ENCODE results near the gene DPP4. TPM values are rescaled to one million over a fixed set of nuclear protein-coding genes. Genes with fewer than 3 reads are reported as not detected.

Gene DPP4
- polyA plus RNA-seq, 1 donor (not counting 4 experiments of a cell fraction or from before 2014, with no cell fraction given) = 1.1 TPM

GRCh38 chr2:162063899-162064298 lies 10.1 kb downstream of the DPP4 start:
- Histone ChIP-seq H4K20me1 (ENCODE audit: control insufficient read depth, extremely low read depth, insufficient read depth, low read length) (no peaks in the 10 kb centered on the region), H3K9me3 (ENCODE audit: control insufficient read depth, low read depth, low read length) (no peaks in the 10 kb centered on the region), H2AFZ (ENCODE audit: control insufficient read depth, low read length) (no peak overlapping the region), H3K4me2 (ENCODE audit: control insufficient read depth, extremely low read depth, insufficient read depth, low read depth, low read length) (no peak overlapping the region), H3K27me3 (ENCODE audit: control insufficient read depth, extremely low read depth, insufficient read depth, low read length) (no peaks in the 10 kb centered on the region), H3K79me2 (ENCODE audit: control insufficient read depth, insufficient read depth, low read length) (no peaks in the 10 kb centered on the region), H3K9me1 (ENCODE audit: control insufficient read depth, extremely low read depth, insufficient read depth, low read length) (no peaks in the 10 kb centered on the region), H3K27ac (ENCODE audit: control insufficient read depth, insufficient read depth, low read length) (no peak overlapping the region), H3K36me3 (ENCODE audit: control insufficient read depth in 2 of 2, extremely low read depth in 1 of 2, insufficient read depth in 2 of 2, low read length in 2 of 2) (no peaks in the 10 kb centered on the region), H3K4me3 (ENCODE audit: control insufficient read depth in 2 of 3, extremely low read depth in 1 of 3, insufficient read depth in 2 of 3, low read depth in 1 of 3, low read length in 3 of 3) (no peak overlapping the region), H3K9ac (ENCODE audit: control insufficient read depth, extremely low read depth, insufficient read depth, low read length) (no peak overlapping the region), H3K4me1 (ENCODE audit: control insufficient read depth, extremely low read depth, insufficient read depth, low read length) (peaks cover 11% of the 10 kb centered on the region)
- no peak for TF ChIP-seq EZH2 (IDR thresholded peaks at IDR 0.05; ENCODE audit: low read length)
- TF ChIP-seq CTCF (optimal IDR thresholded peaks at IDR 0.05 in 1 of 3, IDR thresholded peaks at IDR 0.05 in 1 of 3, conservative IDR thresholded peaks at IDR 0.05 in 1 of 3; ENCODE audit: extremely low read depth in 1 of 3, insufficient read depth in 2 of 3, low read length in 3 of 3) = no peak
- dilution Hi-C loops (cut with MboI; ENCODE audit: extremely low pct_ligation_motif_present, low sequenced_read_pairs) = no loop called here
- FAIRE-seq (no peak), DNase-seq (ENCODE audit: low read depth, low spot score) (no peak)

- DNase-seq (ENCODE audit: low read depth, low spot score) = no peak
Measured at GRCh38 chr2:162063281-162063680, 10.7 kb downstream of the DPP4 start.

More at GRCh38 chr2:162063281-162063680, 10.7 kb downstream of the DPP4 start:
- H3K9me1 ChIP-seq (ENCODE audit: control insufficient read depth, extremely low read depth, insufficient read depth, low read length) = no peaks in the 10 kb centered on the region
- no peak overlapping the region for H3K27ac ChIP-seq (ENCODE audit: control insufficient read depth, insufficient read depth, low read length)
- no peaks in the 10 kb centered on the region for H4K20me1 ChIP-seq (ENCODE audit: control insufficient read depth, extremely low read depth, insufficient read depth, low read length)
- H3K79me2 ChIP-seq (ENCODE audit: control insufficient read depth, insufficient read depth, low read length) = no peaks in the 10 kb centered on the region
- peaks cover 11% of the 10 kb centered on the region for H3K4me1 ChIP-seq (ENCODE audit: control insufficient read depth, extremely low read depth, insufficient read depth, low read length)
- H3K4me3 ChIP-seq (ENCODE audit: control insufficient read depth in 2 of 3, extremely low read depth in 1 of 3, insufficient read depth in 2 of 3, low read depth in 1 of 3, low read length in 3 of 3) = no peak overlapping the region
- H3K27me3 ChIP-seq (ENCODE audit: control insufficient read depth, extremely low read depth, insufficient read depth, low read length) = no peaks in the 10 kb centered on the region
- no peak overlapping the region for H3K9ac ChIP-seq (ENCODE audit: control insufficient read depth, extremely low read depth, insufficient read depth, low read length)
- FAIRE-seq = peak; percentile 67
- no peaks in the 10 kb centered on the region for H3K36me3 ChIP-seq (ENCODE audit: control insufficient read depth in 2 of 2, extremely low read depth in 1 of 2, insufficient read depth in 2 of 2, low read length in 2 of 2)
- H3K9me3 ChIP-seq (ENCODE audit: control insufficient read depth, low read depth, low read length) = no peaks in the 10 kb centered on the region
- dilution Hi-C loops (cut with MboI; ENCODE audit: extremely low pct_ligation_motif_present, low sequenced_read_pairs) = no loop called here
- TF ChIP-seq EZH2 (IDR thresholded peaks at IDR 0.05; ENCODE audit: low read length) (no peak), CTCF (optimal IDR thresholded peaks at IDR 0.05 in 1 of 3, IDR thresholded peaks at IDR 0.05 in 1 of 3, conservative IDR thresholded peaks at IDR 0.05 in 1 of 3; ENCODE audit: extremely low read depth in 1 of 3, insufficient read depth in 2 of 3, low read length in 3 of 3) (no peak)
- H3K4me2 ChIP-seq (ENCODE audit: control insufficient read depth, extremely low read depth, insufficient read depth, low read depth, low read length) = no peak overlapping the region
- no peak overlapping the region for H2AFZ ChIP-seq (ENCODE audit: control insufficient read depth, low read length)

Data from keratinocyte (primary cell).